HEK293 (cell line): ENCODE results near the gene AGMO.

Experiments used
- GLIS1 ChIP-seq: fragments of 450-650 bp; formaldehyde crosslinking; IDR thresholded peaks from 2 replicates; pipeline ENCODE4 v1.5.1; 2016; ENCODE audit warnings: missing biosample characterization, missing genetic modification characterization
- TCF7L2 ChIP-seq: IDR thresholded peaks from 2 replicates; pipeline ENCODE4 v1.6.1; 2011; ENCODE audit warnings: low read depth, mild to moderate bottlenecking, inconsistent platforms, low read length, moderate library complexity, borderline replicate concordance
- ZBTB20 ChIP-seq: fragments of 450-650 bp; formaldehyde crosslinking; IDR thresholded peaks from 2 replicates; pipeline ENCODE4 v1.5.1; 2016; ENCODE audit warnings: missing biosample characterization, missing genetic modification characterization
- ZFP41 ChIP-seq: fragments of 450-650 bp; formaldehyde crosslinking; IDR thresholded peaks from 2 replicates; pipeline ENCODE4 v1.5.1; 2016; ENCODE audit warnings: missing biosample characterization, missing genetic modification characterization, borderline replicate concordance
- ZFP69B ChIP-seq: fragments of 450-650 bp; formaldehyde crosslinking; IDR thresholded peaks from 2 replicates; pipeline ENCODE4 v1.5.1; 2016; ENCODE audit warnings: missing biosample characterization, missing genetic modification characterization
- ZNF10 ChIP-seq: fragments of 450-650 bp; formaldehyde crosslinking; IDR thresholded peaks from 2 replicates; pipeline ENCODE4 v1.5.1; 2017; ENCODE audit warnings: missing biosample characterization, missing genetic modification characterization
- ZNF350 ChIP-seq: fragments of 450-650 bp; formaldehyde crosslinking; IDR thresholded peaks from 2 replicates; pipeline ENCODE4 v1.5.0; 2017; ENCODE audit warnings: missing biosample characterization, mild to moderate bottlenecking, missing genetic modification characterization
- ZNF530 ChIP-seq: fragments of 450-650 bp; formaldehyde crosslinking; IDR thresholded peaks from 2 replicates; pipeline ENCODE4 v1.5.1; 2016; ENCODE audit warnings: low read depth, missing biosample characterization, missing genetic modification characterization
- ZSCAN23 ChIP-seq: fragments of 450-650 bp; formaldehyde crosslinking; IDR thresholded peaks from 2 replicates; pipeline ENCODE4 v1.5.1; 2016; ENCODE audit warnings: missing biosample characterization, missing genetic modification characterization
- TF ChIP-seq, protein P1 (sequence below): fragments of 450-650 bp; formaldehyde crosslinking; IDR thresholded peaks from 2 replicates; pipeline ENCODE4 v1.5.1; 2016; ENCODE audit warnings: missing biosample characterization, missing genetic modification characterization
- TF ChIP-seq, protein P2 (sequence below): fragments of 450-650 bp; formaldehyde crosslinking; IDR thresholded peaks from 2 replicates; pipeline ENCODE4 v1.5.1; 2016; ENCODE audit warnings: missing biosample characterization, missing genetic modification characterization
- TF ChIP-seq, protein P3 (sequence below): fragments of 450-650 bp; formaldehyde crosslinking; IDR thresholded peaks from 2 replicates; pipeline ENCODE4 v1.5.1; 2016; ENCODE audit warnings: missing biosample characterization, missing genetic modification characterization, low read depth
- TF ChIP-seq, protein P4 (sequence below): fragments of 450-650 bp; formaldehyde crosslinking; optimal IDR thresholded peaks from 2 replicates; pipeline ENCODE3; 2016; ENCODE audit warnings: missing biosample characterization, mild to moderate bottlenecking, missing genetic modification characterization
- TF ChIP-seq, protein P5 (sequence below): fragments of 450-650 bp; formaldehyde crosslinking; IDR thresholded peaks from 2 replicates; pipeline ENCODE4 v1.5.1; 2016; ENCODE audit warnings: missing biosample characterization, missing genetic modification characterization

DNA sequence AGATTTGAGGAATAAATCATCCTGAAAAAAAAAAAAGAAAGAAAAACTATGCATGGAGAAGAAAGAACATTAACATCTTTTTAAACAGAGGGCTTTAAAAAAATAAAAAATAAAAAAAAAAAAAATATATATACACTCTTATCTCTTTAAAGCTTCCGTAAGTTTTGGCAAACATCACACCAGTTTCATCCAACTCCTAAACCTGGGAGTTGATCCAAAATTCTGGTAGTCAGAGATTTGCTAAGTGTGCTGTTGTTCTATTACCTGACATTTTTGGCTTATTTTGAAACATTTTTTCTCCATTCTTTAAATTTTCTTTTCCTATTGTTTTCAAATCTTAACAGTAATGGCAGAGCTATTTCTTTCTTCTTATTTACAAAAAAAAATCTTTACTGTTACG lies 273.1 kb downstream of the AGMO start:
- TF ChIP-seq, protein P1, sequence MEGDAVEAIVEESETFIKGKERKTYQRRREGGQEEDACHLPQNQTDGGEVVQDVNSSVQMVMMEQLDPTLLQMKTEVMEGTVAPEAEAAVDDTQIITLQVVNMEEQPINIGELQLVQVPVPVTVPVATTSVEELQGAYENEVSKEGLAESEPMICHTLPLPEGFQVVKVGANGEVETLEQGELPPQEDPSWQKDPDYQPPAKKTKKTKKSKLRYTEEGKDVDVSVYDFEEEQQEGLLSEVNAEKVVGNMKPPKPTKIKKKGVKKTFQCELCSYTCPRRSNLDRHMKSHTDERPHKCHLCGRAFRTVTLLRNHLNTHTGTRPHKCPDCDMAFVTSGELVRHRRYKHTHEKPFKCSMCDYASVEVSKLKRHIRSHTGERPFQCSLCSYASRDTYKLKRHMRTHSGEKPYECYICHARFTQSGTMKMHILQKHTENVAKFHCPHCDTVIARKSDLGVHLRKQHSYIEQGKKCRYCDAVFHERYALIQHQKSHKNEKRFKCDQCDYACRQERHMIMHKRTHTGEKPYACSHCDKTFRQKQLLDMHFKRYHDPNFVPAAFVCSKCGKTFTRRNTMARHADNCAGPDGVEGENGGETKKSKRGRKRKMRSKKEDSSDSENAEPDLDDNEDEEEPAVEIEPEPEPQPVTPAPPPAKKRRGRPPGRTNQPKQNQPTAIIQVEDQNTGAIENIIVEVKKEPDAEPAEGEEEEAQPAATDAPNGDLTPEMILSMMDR (tag by site-specific recombination) = no peak
- TF ChIP-seq ZNF530 (tag by site-specific recombination) = no peak
- TF ChIP-seq ZFP41 = no peak
- TF ChIP-seq, protein P2, sequence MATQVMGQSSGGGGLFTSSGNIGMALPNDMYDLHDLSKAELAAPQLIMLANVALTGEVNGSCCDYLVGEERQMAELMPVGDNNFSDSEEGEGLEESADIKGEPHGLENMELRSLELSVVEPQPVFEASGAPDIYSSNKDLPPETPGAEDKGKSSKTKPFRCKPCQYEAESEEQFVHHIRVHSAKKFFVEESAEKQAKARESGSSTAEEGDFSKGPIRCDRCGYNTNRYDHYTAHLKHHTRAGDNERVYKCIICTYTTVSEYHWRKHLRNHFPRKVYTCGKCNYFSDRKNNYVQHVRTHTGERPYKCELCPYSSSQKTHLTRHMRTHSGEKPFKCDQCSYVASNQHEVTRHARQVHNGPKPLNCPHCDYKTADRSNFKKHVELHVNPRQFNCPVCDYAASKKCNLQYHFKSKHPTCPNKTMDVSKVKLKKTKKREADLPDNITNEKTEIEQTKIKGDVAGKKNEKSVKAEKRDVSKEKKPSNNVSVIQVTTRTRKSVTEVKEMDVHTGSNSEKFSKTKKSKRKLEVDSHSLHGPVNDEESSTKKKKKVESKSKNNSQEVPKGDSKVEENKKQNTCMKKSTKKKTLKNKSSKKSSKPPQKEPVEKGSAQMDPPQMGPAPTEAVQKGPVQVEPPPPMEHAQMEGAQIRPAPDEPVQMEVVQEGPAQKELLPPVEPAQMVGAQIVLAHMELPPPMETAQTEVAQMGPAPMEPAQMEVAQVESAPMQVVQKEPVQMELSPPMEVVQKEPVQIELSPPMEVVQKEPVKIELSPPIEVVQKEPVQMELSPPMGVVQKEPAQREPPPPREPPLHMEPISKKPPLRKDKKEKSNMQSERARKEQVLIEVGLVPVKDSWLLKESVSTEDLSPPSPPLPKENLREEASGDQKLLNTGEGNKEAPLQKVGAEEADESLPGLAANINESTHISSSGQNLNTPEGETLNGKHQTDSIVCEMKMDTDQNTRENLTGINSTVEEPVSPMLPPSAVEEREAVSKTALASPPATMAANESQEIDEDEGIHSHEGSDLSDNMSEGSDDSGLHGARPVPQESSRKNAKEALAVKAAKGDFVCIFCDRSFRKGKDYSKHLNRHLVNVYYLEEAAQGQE (tag by site-specific recombination) = no peak
- TF ChIP-seq, protein P3, sequence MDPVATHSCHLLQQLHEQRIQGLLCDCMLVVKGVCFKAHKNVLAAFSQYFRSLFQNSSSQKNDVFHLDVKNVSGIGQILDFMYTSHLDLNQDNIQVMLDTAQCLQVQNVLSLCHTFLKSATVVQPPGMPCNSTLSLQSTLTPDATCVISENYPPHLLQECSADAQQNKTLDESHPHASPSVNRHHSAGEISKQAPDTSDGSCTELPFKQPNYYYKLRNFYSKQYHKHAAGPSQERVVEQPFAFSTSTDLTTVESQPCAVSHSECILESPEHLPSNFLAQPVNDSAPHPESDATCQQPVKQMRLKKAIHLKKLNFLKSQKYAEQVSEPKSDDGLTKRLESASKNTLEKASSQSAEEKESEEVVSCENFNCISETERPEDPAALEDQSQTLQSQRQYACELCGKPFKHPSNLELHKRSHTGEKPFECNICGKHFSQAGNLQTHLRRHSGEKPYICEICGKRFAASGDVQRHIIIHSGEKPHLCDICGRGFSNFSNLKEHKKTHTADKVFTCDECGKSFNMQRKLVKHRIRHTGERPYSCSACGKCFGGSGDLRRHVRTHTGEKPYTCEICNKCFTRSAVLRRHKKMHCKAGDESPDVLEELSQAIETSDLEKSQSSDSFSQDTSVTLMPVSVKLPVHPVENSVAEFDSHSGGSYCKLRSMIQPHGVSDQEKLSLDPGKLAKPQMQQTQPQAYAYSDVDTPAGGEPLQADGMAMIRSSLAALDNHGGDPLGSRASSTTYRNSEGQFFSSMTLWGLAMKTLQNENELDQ (tag by site-specific recombination) = no peak
- TF ChIP-seq ZSCAN23 = no peak
- no peak for TF ChIP-seq ZNF350 (tag by site-specific recombination)
- TF ChIP-seq TCF7L2 = no peak
- TF ChIP-seq GLIS1 (tag by site-specific recombination) = no peak
- TF ChIP-seq ZBTB20 (tag by site-specific recombination) = no peak
- TF ChIP-seq, protein P4, sequence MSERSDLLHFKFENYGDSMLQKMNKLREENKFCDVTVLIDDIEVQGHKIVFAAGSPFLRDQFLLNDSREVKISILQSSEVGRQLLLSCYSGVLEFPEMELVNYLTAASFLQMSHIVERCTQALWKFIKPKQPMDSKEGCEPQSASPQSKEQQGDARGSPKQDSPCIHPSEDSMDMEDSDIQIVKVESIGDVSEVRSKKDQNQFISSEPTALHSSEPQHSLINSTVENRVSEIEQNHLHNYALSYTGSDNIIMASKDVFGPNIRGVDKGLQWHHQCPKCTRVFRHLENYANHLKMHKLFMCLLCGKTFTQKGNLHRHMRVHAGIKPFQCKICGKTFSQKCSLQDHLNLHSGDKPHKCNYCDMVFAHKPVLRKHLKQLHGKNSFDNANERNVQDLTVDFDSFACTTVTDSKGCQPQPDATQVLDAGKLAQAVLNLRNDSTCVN (tag by site-specific recombination) = no peak
- TF ChIP-seq, protein P5, sequence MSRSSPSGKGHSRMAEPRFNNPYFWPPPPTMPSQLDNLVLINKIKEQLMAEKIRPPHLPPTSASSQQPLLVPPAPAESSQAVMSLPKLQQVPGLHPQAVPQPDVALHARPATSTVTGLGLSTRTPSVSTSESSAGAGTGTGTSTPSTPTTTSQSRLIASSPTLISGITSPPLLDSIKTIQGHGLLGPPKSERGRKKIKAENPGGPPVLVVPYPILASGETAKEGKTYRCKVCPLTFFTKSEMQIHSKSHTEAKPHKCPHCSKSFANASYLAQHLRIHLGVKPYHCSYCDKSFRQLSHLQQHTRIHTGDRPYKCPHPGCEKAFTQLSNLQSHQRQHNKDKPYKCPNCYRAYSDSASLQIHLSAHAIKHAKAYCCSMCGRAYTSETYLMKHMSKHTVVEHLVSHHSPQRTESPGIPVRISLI (tag by site-specific recombination) = no peak
- TF ChIP-seq ZFP69B (tag by site-specific recombination) = no peak
- no peak for TF ChIP-seq ZNF10 (tag by site-specific recombination)
